ENCODE results near the gene IGLL5. TPM values are rescaled to one million over a fixed set of nuclear protein-coding genes. Genes with fewer than 3 reads are reported as not detected.

IGLL5 gene
- total and polyA plus RNA-seq, 7 donors: 0.06 to 0.50 (median 0.45) TPM; not detected in 4

- intact Hi-C loops (cut with DNase I): no loop called here
- WGBS, 3 donors: 86 to 90% (median 88%) methylated on average over 8 of the region's 8 CpGs
- Histone ChIP-seq H3K9me3 (no peaks in the 10 kb centered on the region), H3K4me1 (no peaks in the 10 kb centered on the region), H3K27me3 (ENCODE audit: insufficient read depth in 3 of 3, low read length in 2 of 3) (no peaks in the 10 kb centered on the region), H3K27ac (no peak overlapping the region), H3K4me3 (no peak overlapping the region), H3K36me3 (ENCODE audit: insufficient read depth in 1 of 2, low read depth in 1 of 2) (no peaks in the 10 kb centered on the region)
- ATAC-seq: no peak
- peak in 1 of 2 donors; percentile 19 for DNase-seq
- no peak for TF ChIP-seq CTCF (IDR thresholded peaks at IDR 0.05)
These were observed 19.4 kb downstream of the IGLL5 start for GRCh38 chr22:22906907-22907550.

- DNase-seq (peak in 1 of 2 donors; percentile 19), ATAC-seq (no peak)
- H3K9me3 ChIP-seq: no peaks in the 10 kb centered on the region
These were observed 20.2 kb downstream of the IGLL5 start for GRCh38 chr22:22907551-22908494.

GRCh38 chr22:22908495-22908861 lies 20.9 kb downstream of the IGLL5 start:
- peaks cover 0 to under 1% (median 0%) of the 10 kb centered on the region in 3 donors for H3K27me3 ChIP-seq (ENCODE audit: insufficient read depth in 3 of 3, low read length in 2 of 3)
- H3K27ac ChIP-seq: no peak overlapping the region
- H3K4me1 ChIP-seq: no peaks in the 10 kb centered on the region
- TF ChIP-seq CTCF (IDR thresholded peaks at IDR 0.05): no peak
- ATAC-seq (no peak), DNase-seq (peak in 1 of 2 donors; percentile 4)
- H3K9me3 ChIP-seq: no peaks in the 10 kb centered on the region
- 83 to 96% (median 86%) methylated on average over 3 of the region's 3 CpGs for WGBS, 3 donors
- H3K36me3 ChIP-seq (ENCODE audit: insufficient read depth in 1 of 2, low read depth in 1 of 2): no peaks in the 10 kb centered on the region
- no peak overlapping the region for H3K4me3 ChIP-seq
- intact Hi-C loops (cut with DNase I): no loop called here

More at GRCh38 chr22:22907551-22908494, 20.2 kb downstream of the IGLL5 start:
- intact Hi-C loops (cut with DNase I): no loop called here
- Histone ChIP-seq H3K4me3 (no peak overlapping the region), H3K36me3 (ENCODE audit: insufficient read depth in 1 of 2, low read depth in 1 of 2) (no peaks in the 10 kb centered on the region), H3K27me3 (ENCODE audit: insufficient read depth in 3 of 3, low read length in 2 of 3) (no peaks in the 10 kb centered on the region), H3K27ac (no peak overlapping the region), H3K4me1 (no peaks in the 10 kb centered on the region)
- WGBS, 3 donors: 90 to 92% (median 91%) methylated on average over 9 of the region's 9 CpGs
- TF ChIP-seq CTCF (IDR thresholded peaks at IDR 0.05): no peak

GRCh38 chr22:22908941-22909604 lies 21.5 kb downstream of the IGLL5 start:
- no peaks in the 10 kb centered on the region for H3K9me3 ChIP-seq
- no peak overlapping the region for H3K27ac ChIP-seq
- WGBS, 3 donors: 64 to 75% (median 72%) methylated on average over 6 of the region's 6 CpGs
- H3K36me3 ChIP-seq (ENCODE audit: insufficient read depth in 1 of 2, low read depth in 1 of 2): no peaks in the 10 kb centered on the region
- no peak for TF ChIP-seq CTCF (IDR thresholded peaks at IDR 0.05)
- ATAC-seq: no peak
- H3K4me3 ChIP-seq: no peak overlapping the region
- intact Hi-C loops (cut with DNase I): no loop called here
- peak in 1 of 2 donors; percentile 9 for DNase-seq
- no peaks in the 10 kb centered on the region for H3K4me1 ChIP-seq
- H3K27me3 ChIP-seq (ENCODE audit: insufficient read depth in 3 of 3, low read length in 2 of 3): peaks cover 0 to 4% (median 0%) of the 10 kb centered on the region in 3 donors

Measured in psoas muscle (tissue), 8 donors.